Measurements from ENCODE around the gene GPR146.

GRCh38 chr7:1018334-1018695, 26.0 kb upstream of the GPR146 start:
- TF ChIP-seq CTCF (IDR thresholded peaks at IDR 0.05) = no peak
- TF ChIP-seq POLR2AphosphoS5 (IDR thresholded peaks at IDR 0.05) = no peak
- TF ChIP-seq POLR2A (IDR thresholded peaks at IDR 0.05) = no peak

All from transverse colon (tissue), 4 donors.